ENCODE measurements around the gene SUCLG1. TPM values are rescaled to one million over a fixed set of nuclear protein-coding genes. Genes with fewer than 3 reads are reported as not detected.

The SUCLG1 gene
- total and polyA plus RNA-seq, 10 of the 15 experiments (the other 5 are each of a cell fraction or from before 2014, with no cell fraction given): 75.4 to 197 (median 93.6) TPM

DNA sequence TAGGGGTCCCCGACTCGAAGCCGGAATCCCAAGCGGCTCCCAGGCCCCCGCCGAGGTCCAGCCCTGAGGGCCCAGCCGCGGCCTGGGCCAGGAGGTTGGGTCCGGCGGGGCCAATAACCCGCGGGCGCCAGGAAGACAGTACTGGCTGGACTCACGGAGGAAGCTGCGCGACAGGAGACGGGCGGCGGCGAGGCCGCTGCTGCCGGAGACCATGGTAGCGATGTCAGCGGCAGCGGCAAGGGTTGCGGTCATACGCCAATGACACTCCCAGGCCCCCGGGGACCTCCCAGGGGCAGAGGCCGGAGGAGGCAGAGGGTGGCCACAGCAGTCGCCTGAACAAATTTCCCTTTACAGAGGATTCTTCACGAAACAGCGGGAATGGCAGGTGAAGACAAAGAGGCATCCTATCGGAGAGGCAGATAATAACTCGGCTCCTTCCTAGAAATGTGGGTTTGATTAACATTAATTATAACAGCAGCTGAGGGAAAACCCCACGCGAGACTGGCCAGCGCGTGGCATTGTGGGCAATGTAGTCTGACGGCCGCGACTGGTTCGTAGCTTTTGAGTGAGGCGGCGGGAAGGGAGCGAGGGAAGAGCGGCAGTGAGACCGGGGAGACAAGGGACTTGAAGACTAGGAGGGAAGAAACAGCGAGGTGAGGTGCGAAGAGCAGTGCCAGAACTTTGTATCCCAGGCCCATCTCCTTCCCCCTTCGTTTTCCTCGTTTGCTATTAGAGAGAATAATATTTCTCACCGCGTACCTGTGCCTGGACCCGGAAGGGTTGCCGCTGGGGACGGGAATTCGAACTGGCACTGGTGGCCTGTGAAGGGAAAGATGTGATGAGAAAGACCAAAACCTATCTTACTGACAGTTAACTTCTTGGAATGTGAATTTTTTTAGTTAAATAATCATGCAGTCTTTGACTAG is at the start of gene SUCLG1 (continued):
- TF ChIP-seq, protein P1, sequence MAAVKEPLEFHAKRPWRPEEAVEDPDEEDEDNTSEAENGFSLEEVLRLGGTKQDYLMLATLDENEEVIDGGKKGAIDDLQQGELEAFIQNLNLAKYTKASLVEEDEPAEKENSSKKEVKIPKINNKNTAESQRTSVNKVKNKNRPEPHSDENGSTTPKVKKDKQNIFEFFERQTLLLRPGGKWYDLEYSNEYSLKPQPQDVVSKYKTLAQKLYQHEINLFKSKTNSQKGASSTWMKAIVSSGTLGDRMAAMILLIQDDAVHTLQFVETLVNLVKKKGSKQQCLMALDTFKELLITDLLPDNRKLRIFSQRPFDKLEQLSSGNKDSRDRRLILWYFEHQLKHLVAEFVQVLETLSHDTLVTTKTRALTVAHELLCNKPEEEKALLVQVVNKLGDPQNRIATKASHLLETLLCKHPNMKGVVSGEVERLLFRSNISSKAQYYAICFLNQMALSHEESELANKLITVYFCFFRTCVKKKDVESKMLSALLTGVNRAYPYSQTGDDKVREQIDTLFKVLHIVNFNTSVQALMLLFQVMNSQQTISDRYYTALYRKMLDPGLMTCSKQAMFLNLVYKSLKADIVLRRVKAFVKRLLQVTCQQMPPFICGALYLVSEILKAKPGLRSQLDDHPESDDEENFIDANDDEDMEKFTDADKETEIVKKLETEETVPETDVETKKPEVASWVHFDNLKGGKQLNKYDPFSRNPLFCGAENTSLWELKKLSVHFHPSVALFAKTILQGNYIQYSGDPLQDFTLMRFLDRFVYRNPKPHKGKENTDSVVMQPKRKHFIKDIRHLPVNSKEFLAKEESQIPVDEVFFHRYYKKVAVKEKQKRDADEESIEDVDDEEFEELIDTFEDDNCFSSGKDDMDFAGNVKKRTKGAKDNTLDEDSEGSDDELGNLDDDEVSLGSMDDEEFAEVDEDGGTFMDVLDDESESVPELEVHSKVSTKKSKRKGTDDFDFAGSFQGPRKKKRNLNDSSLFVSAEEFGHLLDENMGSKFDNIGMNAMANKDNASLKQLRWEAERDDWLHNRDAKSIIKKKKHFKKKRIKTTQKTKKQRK (IDR thresholded peaks at IDR 0.05; ENCODE audit: low read depth, low read length): no peak
- TF ChIP-seq, protein P2, sequence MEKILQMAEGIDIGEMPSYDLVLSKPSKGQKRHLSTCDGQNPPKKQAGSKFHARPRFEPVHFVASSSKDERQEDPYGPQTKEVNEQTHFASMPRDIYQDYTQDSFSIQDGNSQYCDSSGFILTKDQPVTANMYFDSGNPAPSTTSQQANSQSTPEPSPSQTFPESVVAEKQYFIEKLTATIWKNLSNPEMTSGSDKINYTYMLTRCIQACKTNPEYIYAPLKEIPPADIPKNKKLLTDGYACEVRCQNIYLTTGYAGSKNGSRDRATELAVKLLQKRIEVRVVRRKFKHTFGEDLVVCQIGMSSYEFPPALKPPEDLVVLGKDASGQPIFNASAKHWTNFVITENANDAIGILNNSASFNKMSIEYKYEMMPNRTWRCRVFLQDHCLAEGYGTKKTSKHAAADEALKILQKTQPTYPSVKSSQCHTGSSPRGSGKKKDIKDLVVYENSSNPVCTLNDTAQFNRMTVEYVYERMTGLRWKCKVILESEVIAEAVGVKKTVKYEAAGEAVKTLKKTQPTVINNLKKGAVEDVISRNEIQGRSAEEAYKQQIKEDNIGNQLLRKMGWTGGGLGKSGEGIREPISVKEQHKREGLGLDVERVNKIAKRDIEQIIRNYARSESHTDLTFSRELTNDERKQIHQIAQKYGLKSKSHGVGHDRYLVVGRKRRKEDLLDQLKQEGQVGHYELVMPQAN (conservative IDR thresholded peaks at IDR 0.05): peak; percentile 64
- peak; percentile 87 for TF ChIP-seq CHD2 (IDR thresholded peaks at IDR 0.05; ENCODE audit: borderline replicate concordance, low read depth, low read length)
- peak; percentile 84 for TF ChIP-seq TARDBP (IDR thresholded peaks at IDR 0.05; ENCODE audit: borderline replicate concordance)
- TF ChIP-seq HDAC6 (IDR thresholded peaks at IDR 0.05; ENCODE audit: unreplicated experiment): peak; percentile 50
- peak; percentile 64 for TF ChIP-seq MXI1 (IDR thresholded peaks at IDR 0.05; ENCODE audit: low read depth, low read length)
- TF ChIP-seq TAF1 (IDR thresholded peaks at IDR 0.05; ENCODE audit: borderline replicate concordance, low read depth, low read length): peak; percentile 39; the same call in 1 of the 2 replicates
- TF ChIP-seq IKZF1 (conservative IDR thresholded peaks at IDR 0.05): peak; percentile 99
- no peak for TF ChIP-seq NFXL1 (IDR thresholded peaks at IDR 0.05; ENCODE audit: borderline replicate concordance)
- TF ChIP-seq MTA2 (IDR thresholded peaks at IDR 0.05; ENCODE audit: low read depth): peak; percentile 74
- TF ChIP-seq, protein P3, sequence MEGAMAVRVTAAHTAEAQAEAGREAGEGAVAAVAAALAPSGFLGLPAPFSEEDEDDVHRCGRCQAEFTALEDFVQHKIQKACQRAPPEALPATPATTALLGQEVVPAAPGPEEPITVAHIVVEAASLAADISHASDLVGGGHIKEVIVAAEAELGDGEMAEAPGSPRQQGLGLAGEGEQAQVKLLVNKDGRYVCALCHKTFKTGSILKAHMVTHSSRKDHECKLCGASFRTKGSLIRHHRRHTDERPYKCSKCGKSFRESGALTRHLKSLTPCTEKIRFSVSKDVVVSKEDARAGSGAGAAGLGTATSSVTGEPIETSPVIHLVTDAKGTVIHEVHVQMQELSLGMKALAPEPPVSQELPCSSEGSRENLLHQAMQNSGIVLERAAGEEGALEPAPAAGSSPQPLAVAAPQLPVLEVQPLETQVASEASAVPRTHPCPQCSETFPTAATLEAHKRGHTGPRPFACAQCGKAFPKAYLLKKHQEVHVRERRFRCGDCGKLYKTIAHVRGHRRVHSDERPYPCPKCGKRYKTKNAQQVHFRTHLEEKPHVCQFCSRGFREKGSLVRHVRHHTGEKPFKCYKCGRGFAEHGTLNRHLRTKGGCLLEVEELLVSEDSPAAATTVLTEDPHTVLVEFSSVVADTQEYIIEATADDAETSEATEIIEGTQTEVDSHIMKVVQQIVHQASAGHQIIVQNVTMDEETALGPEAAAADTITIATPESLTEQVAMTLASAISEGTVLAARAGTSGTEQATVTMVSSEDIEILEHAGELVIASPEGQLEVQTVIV (IDR thresholded peaks at IDR 0.05; ENCODE audit: borderline replicate concordance, partially characterized antibody): peak; percentile 67
- TF ChIP-seq CBFB (IDR thresholded peaks at IDR 0.05; ENCODE audit: low read depth): peak; percentile 93
- TF ChIP-seq, protein P4, sequence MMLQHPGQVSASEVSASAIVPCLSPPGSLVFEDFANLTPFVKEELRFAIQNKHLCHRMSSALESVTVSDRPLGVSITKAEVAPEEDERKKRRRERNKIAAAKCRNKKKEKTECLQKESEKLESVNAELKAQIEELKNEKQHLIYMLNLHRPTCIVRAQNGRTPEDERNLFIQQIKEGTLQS (IDR thresholded peaks at IDR 0.05; ENCODE audit: borderline replicate concordance, extremely low read depth, low read depth, low read length): no peak
- TF ChIP-seq ASH2L (IDR thresholded peaks at IDR 0.05; ENCODE audit: borderline replicate concordance, low read depth): no peak
- TF ChIP-seq GATAD2B (conservative IDR thresholded peaks at IDR 0.05; ENCODE audit: low read depth): peak; percentile 81
- TF ChIP-seq POLR2A (IDR thresholded peaks at IDR 0.05; ENCODE audit: low read depth, low read length): peak; percentile 94
- TF ChIP-seq ZBED1 (IDR thresholded peaks at IDR 0.05; ENCODE audit: borderline replicate concordance): no peak
- TF ChIP-seq ZNF217 (IDR thresholded peaks at IDR 0.05): no peak
- TF ChIP-seq CBX5 (IDR thresholded peaks at IDR 0.05; ENCODE audit: low read depth): peak; percentile 40; the same call in 1 of the 2 replicates
- TF ChIP-seq MEF2A (IDR thresholded peaks at IDR 0.05; ENCODE audit: insufficient read depth, low read depth, low read length): no peak
- TF ChIP-seq, protein P5, sequence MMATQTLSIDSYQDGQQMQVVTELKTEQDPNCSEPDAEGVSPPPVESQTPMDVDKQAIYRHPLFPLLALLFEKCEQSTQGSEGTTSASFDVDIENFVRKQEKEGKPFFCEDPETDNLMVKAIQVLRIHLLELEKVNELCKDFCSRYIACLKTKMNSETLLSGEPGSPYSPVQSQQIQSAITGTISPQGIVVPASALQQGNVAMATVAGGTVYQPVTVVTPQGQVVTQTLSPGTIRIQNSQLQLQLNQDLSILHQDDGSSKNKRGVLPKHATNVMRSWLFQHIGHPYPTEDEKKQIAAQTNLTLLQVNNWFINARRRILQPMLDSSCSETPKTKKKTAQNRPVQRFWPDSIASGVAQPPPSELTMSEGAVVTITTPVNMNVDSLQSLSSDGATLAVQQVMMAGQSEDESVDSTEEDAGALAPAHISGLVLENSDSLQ (IDR thresholded peaks at IDR 0.05): peak; percentile 39; the same call in 1 of the 2 replicates

Data from GM12878 (cell line).